Transverse colon (tissue), 3 donors: ENCODE data around the gene PHYKPL.

Experiments
- POLR2A ChIP-seq: fragments of 450-650 bp; IDR thresholded peaks from one replicate; pipeline ENCODE4 v1.6.1; 2016; ENCODE audit warnings: antibody characterized with exemption, mild to moderate bottlenecking, moderate library complexity
- TF ChIP-seq, protein P1 (sequence below), 5 experiments: fragments of 200-600 bp in 3 of 5; fragments of 450-650 bp in 2 of 5; sonication (generic) in 3 of 5; IDR thresholded peaks; 1 replicate in 2 of 5; 2 replicates in 3 of 5; pipeline ENCODE4 v1.5.1; 2016 to 2017; ENCODE audit warnings: antibody characterized with exemption in 5 of 5, inconsistent platforms in 3 of 5, mild to moderate bottlenecking in 2 of 5, moderate library complexity in 1 of 5

GRCh38 chr5:178218237-178218776 is 14.3 kb downstream of the PHYKPL start:
- no peak for TF ChIP-seq POLR2A
- TF ChIP-seq, protein P1, sequence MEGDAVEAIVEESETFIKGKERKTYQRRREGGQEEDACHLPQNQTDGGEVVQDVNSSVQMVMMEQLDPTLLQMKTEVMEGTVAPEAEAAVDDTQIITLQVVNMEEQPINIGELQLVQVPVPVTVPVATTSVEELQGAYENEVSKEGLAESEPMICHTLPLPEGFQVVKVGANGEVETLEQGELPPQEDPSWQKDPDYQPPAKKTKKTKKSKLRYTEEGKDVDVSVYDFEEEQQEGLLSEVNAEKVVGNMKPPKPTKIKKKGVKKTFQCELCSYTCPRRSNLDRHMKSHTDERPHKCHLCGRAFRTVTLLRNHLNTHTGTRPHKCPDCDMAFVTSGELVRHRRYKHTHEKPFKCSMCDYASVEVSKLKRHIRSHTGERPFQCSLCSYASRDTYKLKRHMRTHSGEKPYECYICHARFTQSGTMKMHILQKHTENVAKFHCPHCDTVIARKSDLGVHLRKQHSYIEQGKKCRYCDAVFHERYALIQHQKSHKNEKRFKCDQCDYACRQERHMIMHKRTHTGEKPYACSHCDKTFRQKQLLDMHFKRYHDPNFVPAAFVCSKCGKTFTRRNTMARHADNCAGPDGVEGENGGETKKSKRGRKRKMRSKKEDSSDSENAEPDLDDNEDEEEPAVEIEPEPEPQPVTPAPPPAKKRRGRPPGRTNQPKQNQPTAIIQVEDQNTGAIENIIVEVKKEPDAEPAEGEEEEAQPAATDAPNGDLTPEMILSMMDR (IDR thresholded peaks at IDR 0.05) = no peak
